HG02840 (cell line): ENCODE results near the gene DNAJC25.

Experiments used
- ATAC-seq: cut with Tn5 transposase; IDR thresholded peaks from one replicate; pipeline ENCODE4 v1.9.1; 2021; ENCODE audit warnings: mild to moderate bottlenecking, moderate library complexity, moderate number of reproducible peaks; ENCODE audit not compliant: unreplicated experiment, low FRiP score

DNAJC25 gene

DNA sequence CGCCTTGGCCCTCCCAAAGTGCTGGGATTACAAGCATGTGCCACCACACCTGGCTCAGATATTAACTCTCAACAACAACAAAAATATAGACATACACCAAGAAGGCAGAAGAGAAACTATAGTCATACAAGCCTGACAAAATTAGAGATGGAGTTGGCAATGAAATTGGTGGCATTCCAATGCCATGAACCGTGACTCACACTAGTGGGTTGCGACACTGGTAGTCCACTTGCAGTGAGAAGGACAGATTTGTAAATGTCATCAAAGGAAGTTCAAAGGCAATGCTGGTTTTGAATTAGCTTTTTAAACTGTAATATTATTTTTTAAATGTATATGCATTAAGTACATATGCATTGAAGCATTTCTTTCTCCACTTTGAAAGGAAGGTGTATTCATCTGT lies 8.5 kb upstream of the DNAJC25 start:
- ATAC-seq = no peak

- ATAC-seq = no peak
Observed at GRCh38 chr9:111627260-111627963, 3.7 kb upstream of the DNAJC25 start.

GRCh38 chr9:111628411-111628810 lies 2.7 kb upstream of the DNAJC25 start:
- no peak for ATAC-seq

- peak; percentile 23 for ATAC-seq
Observed at GRCh38 chr9:111630182-111630963, 761 bp upstream of the DNAJC25 start.

DNA sequence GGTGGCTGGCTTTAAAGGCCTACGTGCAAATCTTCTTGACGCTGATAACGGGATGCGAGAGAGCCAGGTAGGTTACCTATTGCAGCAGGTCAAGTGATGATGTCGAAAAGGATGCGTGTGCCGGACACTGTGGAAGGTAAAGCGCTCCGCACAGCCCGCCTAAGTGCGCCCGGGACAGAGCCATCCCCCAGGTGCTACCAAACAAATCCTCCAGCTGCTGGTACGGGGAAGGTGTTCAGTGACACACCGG lies 245 bp upstream of the DNAJC25 start:
- ATAC-seq = no peak

DNA sequence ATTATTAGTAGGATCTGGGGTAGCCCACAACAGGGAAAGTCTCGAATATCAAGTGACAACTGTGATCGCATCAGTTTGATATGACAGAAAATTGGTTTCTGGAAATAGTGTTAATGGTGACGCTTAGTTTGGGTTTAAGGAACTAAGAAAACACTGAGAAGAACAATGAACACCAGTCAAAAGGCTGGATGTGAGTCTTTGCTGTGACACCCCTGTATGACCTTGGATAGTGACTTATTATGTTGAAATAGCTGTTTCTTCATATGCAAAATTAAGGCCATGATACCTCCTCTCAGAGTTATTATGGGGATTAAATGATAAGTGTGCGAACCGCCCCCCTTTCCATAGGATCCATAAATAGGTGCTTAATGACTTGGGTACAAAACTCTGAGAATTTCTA lies 926 bp downstream of the DNAJC25 start:
- ATAC-seq = no peak

- ATAC-seq = no peak
Observed at GRCh38 chr9:111632695-111633388, 1.7 kb downstream of the DNAJC25 start.

DNA sequence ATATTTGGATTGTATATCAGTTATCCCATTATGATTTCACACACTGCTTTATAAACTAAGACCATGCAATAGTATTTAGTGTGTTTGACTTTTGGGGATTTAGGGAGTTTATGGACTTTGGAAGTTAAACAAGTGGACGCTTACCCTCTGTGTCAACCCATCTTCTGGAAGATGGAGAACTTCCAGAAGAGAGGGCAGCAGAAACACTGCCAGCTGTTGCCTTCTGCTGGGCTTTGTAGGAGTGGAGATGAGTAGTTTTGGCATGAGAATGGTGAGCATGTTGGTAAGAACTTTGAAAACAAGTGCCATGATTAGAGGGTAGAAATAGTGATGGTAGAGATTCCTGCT lies 2.2 kb downstream of the DNAJC25 start:
- no peak for ATAC-seq

GRCh38 chr9:111634860-111635259 lies 3.7 kb downstream of the DNAJC25 start:
- no peak for ATAC-seq

GRCh38 chr9:111637421-111637950 lies 6.4 kb downstream of the DNAJC25 start:
- ATAC-seq = no peak

GRCh38 chr9:111644195-111644772 lies 13.2 kb downstream of the DNAJC25 start:
- no peak for ATAC-seq

DNA sequence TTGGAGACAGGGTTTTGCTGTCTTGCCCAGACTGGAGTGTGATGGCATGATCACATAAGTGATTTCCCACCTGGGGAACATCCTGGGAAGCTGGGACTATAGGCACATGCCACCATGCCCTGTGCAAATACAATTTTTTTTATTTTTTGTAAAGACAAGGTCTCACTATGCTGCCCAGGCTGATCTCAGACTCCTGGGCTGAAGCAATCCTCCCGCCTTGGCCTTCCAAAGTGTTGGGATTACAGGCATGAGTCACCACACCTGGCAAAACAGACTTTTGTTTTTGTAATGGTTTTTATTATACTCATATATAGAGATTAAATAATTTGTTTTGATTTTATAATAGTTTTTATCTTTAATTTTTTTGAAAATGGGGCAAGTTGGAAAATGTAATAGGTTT lies 14.7 kb downstream of the DNAJC25 start:
- no peak for ATAC-seq

DNA sequence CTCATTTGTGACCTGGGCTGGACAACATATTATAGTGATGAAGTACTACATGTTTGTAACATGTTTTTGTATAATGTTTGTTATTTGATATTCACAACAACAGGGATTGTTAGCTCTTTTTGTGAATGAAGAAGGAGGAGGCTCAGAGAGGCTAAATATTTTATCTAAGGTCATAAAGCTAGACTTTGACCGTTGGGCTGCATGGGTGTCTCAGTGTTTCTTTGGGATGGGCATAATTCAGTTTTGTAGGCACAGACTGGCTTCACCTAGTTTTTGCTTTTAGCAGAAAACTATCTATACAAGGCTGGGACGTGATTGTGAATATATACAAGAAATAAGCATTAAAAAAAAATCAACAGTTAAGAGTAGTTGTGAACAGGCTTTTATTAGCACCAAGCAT lies 15.3 kb downstream of the DNAJC25 start:
- no peak for ATAC-seq

DNA sequence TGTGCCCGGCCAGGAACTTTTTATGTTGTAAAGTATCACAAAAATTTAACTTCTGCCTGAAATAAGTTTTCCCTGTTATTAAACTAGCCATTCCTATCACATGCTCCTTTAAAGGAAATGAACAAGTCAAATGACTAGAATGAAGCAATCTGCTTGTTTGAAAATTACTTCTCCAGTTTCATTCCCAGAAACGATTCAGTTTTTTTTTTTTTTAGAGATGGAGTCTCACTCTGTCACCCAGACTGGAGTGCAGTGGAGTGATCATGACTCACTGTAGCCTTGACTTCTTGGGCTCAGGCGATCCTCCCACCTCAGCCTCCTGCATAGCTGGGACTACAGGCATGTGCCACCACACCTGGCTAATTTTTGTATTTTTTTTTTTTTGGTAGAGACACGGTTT lies 16.9 kb downstream of the DNAJC25 start:
- no peak for ATAC-seq

DNA sequence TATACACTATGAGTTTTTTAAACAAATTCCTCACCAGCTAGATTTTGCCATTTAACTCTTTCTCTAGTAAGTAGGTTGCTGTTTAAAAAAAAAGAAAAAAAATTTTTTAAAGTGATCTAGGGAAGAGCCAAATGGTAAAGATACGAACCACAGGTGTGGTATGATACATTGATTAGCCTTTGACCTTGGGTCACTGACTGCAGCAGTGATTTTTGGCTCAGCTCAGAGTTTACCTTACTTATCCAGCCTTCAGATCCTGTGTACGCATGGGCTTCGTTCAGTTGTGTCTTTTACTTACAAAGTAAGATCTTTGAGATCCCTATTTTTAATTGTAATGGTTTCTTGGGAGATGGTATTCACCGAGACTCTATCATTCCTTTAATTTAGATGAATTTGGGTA lies 17.9 kb downstream of the DNAJC25 start:
- ATAC-seq = no peak

DNA sequence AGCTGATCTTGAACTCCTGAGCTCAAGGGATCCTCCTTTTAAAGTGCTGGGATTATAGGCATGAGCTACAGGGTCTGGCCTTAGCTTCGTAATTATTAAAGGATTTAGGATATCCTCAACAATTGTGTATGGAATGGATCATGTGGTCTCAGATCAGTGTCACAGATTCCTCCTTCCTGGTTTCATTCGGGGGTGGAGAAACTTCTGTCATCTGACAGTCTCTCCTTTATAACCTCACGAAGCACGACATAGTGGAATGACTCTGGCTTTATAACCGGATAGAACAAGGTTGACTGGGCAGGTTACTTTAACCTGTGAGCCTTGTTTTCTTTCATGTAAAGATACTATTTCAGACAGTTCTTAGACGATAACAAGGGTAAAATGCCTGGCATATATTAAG lies 25.9 kb downstream of the DNAJC25 start:
- no peak for ATAC-seq

DNA sequence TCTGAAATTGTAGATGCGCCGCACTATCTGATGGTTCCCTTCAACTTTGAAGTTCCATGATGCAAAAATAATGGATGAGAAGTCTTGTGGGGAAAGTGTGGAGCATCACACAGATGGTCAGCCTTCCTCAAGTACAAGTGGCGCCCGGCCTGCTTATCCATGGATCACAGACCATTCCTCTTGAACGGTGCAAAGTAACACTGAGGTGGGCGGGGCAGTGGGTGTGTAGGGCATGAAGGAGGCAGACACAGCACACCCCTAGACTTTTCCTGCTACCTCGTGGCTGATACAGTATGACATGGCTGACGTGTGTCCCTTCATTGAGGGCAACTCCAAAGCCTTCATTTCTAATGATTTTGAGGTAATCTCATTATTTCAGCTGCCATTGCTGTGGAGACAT lies 27.8 kb downstream of the DNAJC25 start:
- no peak for ATAC-seq

DNA sequence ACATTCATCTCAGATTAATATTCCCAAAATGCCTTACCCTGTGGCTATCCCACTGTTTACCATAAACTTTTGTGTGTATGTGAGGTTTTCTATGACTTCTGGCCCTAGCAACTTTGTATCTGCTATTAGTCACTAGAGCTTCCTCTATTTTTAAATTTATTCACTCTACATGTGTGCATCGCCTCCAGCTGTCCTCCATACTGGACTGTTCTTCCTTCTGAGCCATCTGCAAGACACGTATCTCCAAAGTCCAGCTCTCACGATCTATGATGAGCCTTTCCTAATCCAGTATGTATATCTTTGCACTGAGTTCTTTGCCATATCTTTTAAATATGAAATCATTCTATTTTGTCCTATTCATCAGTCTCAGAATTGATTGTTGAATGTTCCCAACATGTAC lies 28.6 kb downstream of the DNAJC25 start:
- no peak for ATAC-seq

DNA sequence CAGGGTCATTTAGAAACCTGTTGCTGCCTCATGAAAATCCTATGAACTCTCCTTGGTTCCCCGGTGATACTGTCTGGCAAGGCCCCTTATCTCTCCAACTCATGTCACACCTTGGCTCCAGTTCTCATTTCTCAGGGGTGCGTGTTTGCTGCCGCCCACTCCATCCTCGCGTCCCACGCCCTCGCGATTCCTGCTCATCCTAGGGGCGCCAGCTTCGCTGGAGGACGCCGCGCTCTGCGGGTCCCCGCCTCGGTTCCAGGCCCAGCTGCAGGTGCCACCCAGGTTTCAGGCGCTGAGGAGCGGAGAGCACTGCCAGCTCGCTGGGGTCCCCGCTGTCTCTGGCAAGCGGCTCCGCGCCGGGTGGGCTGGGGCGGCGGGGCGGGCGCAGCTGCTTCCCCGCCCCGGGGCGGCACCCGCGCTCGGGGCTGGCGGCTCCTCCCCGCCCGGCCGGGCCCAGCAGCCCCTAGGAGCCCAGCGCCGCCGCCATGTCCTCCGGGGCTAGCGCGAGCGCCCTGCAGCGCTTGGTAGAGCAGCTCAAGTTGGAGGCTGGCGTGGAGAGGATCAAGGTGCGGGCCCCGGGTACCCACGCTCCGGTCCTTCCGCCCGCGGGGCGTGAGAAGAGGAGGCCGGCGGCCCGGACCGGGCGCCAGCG lies 30.1 kb downstream of the DNAJC25 start, which contains the start of gene GNG10:
Gene GNG10, plus strand, starts transcription at position 456 of the 652 bp plus-strand sequence. Its CDS starts 30 bp downstream, at position 486.
- peak; percentile 81 for ATAC-seq

DNA sequence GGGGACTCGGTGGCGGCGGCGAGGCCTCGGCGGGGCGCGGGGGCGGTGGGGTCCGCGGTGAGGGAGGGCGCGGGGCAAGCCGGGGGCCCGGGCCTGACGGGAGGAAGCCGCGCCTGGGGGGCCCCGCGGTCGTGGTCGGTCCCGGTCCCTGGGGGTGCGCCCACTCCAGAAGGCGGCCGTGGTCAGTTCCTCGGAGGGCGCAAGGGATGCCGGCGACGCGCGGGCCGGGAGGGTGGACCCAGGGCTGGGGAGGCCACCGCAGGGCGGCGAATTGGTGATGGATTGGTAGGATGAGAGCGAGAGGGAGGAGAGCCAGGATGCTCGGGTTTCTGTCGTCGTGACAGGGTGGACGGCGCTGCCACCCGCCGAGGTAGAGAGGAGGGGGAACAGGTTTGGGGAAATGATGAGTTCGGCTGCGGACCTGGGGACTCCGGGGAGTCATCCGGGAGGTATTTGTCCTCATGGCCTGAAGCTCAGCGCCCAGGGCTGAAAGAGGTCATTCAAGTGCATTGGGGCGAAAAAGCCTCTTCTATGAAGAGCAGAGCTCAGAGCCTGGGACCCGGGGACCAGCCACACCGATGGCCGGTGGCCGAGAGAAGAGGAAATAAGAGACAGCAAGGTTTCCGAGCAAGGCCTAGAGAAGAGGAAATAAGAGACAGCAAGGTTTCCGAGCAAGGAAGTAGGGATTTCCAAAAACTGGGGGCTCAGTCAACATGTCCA lies 30.8 kb downstream of the DNAJC25 start:
- peak; percentile 34 for ATAC-seq
